Skeletal muscle satellite cell (primary cell): ENCODE data around the gene SEC14L1. TPM values are rescaled to one million over a fixed set of nuclear protein-coding genes. Genes with fewer than 3 reads are reported as not detected.
A peak's percentile ranks its signal among the peaks of the same experiment; 100 is the strongest.
"Not testable (repeated sequence)": the region's sequence is repeated elsewhere in the genome, so short reads cannot be mapped to it uniquely, and the experiment has no call there.

Source experiments
- H3K27me3 ChIP-seq: 2 replicates; pipeline ENCODE4 v1.7.0; 2013; ENCODE audit warnings: low read length; ENCODE audit not compliant: control insufficient read depth, insufficient read depth
- H3K36me3 ChIP-seq: 2 replicates; pipeline ENCODE4 v1.7.0; 2013; ENCODE audit warnings: mild to moderate bottlenecking, control low read depth, low read length; ENCODE audit not compliant: insufficient read depth
- H3K4me1 ChIP-seq: 2 replicates; pipeline ENCODE4 v1.7.0; 2013; ENCODE audit warnings: low read length; ENCODE audit not compliant: control insufficient read depth, insufficient read depth
- H3K4me2 ChIP-seq: 2 replicates; pipeline ENCODE4 v1.7.0; 2013; ENCODE audit warnings: mild to moderate bottlenecking, low read length
- H3K4me3 ChIP-seq: 2 replicates; pipeline ENCODE4 v1.7.0; 2013; ENCODE audit warnings: low read length
- H3K9ac ChIP-seq: 2 replicates; pipeline ENCODE4 v1.7.0; 2013; ENCODE audit warnings: mild to moderate bottlenecking, low read depth, low read length, moderate library complexity
- H3K9me3 ChIP-seq: replicated peaks from 2 replicates; pipeline ENCODE4 v1.7.0; 2013; ENCODE audit warnings: mild to moderate bottlenecking, control low read depth, low read length
- total RNA-seq: library from RNA; depleted of rRNA; stranded (reverse); fragments of >200 nt; gene quantifications from 2 replicates; pipeline ENCODE4 v1.2.3, GENCODE V29; 2012; rRNA removed

The SEC14L1 gene
- total RNA-seq = 25.1 and 27.9 TPM in 2 replicates

DNA sequence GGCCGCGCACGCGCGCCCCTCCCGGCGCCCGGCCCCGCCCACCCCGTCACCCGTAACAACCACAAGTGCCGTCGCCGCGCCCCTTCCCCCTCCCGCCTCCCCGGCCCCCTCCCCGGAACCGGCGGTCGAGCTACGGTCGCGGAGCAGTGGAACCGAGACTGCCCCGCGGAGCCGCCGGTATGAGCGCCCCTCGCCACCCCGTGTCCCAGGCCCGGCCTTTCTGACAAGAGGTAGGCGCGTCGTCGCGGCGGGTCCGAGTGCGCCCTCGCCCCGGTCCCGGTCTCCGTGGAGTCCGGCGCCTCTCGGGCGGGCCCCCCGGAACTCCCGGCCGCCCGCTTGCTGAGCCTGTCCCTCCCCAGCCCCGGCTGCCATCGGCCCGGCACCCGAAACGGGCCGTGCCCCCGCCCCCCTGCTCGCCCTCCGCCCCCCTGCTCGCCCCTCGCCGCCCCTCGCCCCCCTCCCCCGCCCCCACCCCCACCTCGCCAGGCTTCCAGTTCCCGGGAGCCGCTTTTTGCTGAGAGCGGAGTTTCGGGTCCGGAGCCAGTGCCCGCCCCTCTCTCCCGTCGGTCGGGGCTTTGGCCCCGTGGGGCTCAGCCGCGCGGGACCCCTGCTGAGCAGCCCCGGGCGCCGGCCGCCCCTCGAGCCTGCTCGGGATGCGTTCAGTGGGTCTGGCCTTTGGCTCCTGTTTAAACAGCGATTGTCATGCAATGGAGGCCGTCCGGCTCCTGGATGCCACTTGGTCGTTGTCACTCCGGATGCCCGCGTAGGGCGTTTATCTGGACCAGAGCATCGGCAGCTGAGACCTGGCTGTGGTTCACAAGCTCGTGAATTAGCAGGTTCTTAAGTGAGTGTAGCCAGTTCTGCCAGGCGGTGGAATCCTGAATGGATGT lies at the start of gene SEC14L1:
Gene SEC14L1, plus strand, starts transcription at position 92 of the 890 bp plus-strand sequence. CDS start 2,628 bp downstream, outside the sequence.
- Histone ChIP-seq H3K27me3 (no peaks in the 10 kb centered on the region), H3K9me3 (peaks cover 8% of the 10 kb centered on the region), H3K36me3 (peaks cover 22% of the 10 kb centered on the region), H3K9ac (peak within 1 kb of the TSS; percentile 88), H3K4me3 (peak within 1 kb of the TSS; percentile 79), H3K4me1 (peaks cover 53% of the 10 kb centered on the region), H3K4me2 (peak within 1 kb of the TSS; percentile 93)

DNA sequence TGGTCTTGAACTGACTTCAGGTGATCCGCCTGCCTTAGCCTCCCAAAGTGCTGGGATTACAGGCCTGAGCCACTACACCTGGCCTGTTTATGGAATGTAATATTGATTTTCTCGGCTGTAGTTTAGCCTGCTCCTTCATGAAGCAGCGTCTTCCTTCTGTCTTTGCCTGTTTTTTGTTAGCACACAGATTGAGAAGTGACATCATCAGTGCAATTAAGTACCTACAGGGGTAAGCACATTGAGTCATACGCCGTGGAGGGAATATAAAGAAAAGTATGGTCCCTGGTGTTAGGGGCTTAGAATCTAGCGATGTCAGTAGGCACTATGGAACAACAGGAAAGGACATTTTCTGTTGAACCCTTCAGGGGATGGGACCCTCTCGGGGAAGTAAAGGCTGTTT lies 48.7 kb upstream of the SEC14L1 start:
- peaks cover 45% of the 10 kb centered on the region for H3K36me3 ChIP-seq
- no peak overlapping the region for H3K4me2 ChIP-seq
- no peak overlapping the region for H3K9ac ChIP-seq

DNA sequence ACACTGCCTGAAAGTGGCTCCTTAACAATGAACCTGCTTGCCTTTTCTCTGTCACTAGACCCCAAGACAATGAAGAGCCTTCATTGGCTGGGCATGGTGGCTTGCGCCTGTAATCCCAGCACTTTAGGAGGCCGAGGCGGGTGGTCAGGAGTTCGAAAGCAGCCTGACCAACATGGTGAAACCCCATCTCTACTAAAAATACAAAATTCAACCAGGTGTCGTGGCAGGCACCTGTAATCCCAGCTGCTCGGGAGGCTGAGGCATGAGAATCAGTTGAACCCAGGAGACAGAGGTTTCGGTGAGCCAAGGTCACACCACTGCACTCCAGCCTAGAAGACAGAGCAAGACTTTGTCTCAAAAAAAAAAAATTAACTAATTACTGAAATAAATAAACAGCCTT lies 45.3 kb upstream of the SEC14L1 start:
- Histone ChIP-seq H3K9me3 (no peaks in the 10 kb centered on the region), H3K27me3 (no peaks in the 10 kb centered on the region), H3K4me3 (no peak overlapping the region), H3K36me3 (peaks cover 45% of the 10 kb centered on the region), H3K9ac (no peak overlapping the region), H3K4me2 (no peak overlapping the region), H3K4me1 (peaks cover 39% of the 10 kb centered on the region)

More for the DNA sequence above, 48.7 kb upstream of the SEC14L1 start:
- Histone ChIP-seq H3K9me3 (no peaks in the 10 kb centered on the region), H3K4me3 (no peak overlapping the region), H3K27me3 (no peaks in the 10 kb centered on the region), H3K4me1 (peaks cover 27% of the 10 kb centered on the region)

DNA sequence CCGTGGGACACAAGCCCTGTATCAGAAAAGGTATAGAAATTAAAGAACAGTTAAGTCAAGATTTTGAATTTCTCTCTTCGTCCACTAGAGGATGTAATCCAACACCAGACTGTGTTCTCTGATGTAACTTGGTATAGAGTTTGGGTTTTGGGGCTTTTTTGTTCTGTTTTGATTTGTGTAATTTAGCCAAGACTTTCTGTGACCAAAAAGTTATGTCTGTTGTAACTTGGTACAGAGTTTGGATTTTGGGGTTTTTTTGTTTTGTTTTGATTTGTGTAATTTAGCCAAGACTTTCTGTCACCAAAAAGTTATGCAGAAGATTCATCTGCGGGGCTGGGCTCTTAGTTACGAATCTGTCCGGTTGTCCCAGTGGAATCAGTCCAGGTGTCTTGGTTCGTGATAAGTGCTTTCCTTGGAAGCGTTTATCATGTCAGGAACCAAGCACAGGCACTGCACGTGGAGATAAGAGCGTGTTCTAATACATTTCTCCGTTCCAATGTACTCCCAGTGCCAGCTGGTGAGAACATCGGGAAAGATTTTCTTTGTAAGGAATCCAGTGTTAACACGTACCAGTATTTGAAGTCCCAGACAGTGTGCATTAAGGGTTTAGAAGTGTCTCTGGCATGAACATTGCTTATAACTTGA lies 44.1 kb upstream of the SEC14L1 start:
- H3K36me3 ChIP-seq = peaks cover 40% of the 10 kb centered on the region
- peak overlapping the region; percentile 34 for H3K9ac ChIP-seq

DNA sequence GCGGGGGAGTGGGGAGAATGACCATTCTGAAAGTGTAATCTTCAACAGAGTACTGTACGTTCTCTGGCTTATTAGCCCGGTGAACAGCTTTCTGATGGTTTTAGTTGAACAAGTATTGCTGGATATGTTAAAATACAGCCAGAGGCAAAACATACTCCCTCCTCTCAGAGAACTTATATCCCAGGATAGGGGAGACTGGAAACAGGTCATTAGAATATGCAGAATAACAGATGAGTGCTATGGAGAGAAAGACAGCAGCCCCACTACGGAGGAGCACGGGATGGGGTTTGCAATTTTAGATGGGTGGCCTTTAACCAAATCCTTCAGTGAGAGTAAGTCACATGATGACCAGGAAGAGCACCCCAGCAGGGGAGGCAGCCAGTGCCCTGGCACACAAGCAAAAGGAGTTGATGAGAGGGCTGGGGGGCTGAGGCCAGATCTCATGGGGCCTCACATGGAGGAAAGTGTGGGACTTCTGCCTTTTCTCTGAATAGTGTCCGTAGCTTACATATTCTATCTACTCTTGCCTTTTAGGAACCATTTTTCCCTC lies 43.1 kb upstream of the SEC14L1 start:
- Histone ChIP-seq H3K27me3 (no peaks in the 10 kb centered on the region), H3K36me3 (peaks cover 34% of the 10 kb centered on the region), H3K4me2 (no peak overlapping the region), H3K4me3 (no peak overlapping the region), H3K9ac (no peak overlapping the region), H3K4me1 (peaks cover 39% of the 10 kb centered on the region), H3K9me3 (no peaks in the 10 kb centered on the region)

More for the DNA sequence above, 44.1 kb upstream of the SEC14L1 start:
- Histone ChIP-seq H3K4me3 (no peak overlapping the region), H3K9me3 (no peaks in the 10 kb centered on the region), H3K4me2 (peak overlapping the region; percentile 16), H3K27me3 (no peaks in the 10 kb centered on the region), H3K4me1 (peaks cover 39% of the 10 kb centered on the region)

DNA sequence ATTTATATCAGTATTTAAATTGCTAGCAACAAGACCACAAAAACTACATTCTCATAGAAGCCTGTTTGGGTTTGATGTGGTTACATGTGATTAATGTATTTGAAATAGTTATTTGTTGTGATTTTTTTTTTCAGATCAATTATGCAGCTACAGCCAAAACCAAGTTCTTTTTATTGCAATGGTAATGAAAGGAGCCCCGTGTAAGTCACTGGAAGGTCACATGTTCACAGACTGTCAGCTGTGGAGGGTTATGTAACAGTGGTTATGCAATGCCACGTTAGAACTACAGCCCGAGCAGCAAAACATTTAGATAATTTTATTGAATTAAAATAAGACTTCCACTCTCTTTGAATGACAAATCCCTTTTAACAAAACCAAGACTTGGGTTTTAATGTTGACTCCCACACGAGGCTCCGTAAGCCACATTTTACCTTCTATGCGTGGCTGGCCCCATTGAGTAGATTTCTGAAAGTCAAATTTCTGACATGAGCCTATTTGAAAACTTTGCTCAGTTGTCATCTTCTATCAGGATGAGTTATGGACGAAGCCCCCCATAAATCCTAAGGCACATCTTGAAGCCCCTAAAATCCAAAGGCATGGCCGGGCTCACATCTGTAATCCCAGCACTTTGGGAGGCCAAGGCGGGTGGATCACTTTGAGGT lies 41.8 kb upstream of the SEC14L1 start:
- Histone ChIP-seq H3K27me3 (no peaks in the 10 kb centered on the region), H3K4me3 (no peak overlapping the region), H3K9me3 (no peaks in the 10 kb centered on the region), H3K4me2 (no peak overlapping the region), H3K4me1 (peaks cover 45% of the 10 kb centered on the region), H3K9ac (peak overlapping the region; percentile 1), H3K36me3 (peaks cover 22% of the 10 kb centered on the region)

DNA sequence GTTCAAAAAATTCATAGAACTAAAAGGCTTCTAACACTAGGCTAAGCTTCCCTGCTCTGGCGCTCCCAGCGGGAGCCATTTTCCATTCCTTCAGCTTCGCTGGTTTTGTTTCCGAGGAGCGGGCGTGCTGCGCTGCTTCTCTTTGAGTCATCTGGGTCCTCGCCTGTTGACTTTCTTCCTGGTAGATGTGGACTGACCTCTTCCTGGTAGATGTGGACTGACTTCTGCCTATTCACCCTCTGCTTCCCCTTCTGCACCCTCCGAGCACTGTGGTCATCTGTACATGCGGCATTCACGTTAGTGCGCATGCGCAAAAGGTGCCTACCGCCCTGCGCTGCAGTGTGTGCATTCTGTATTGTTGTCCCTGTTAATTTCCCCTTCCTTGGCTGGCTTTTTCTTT lies 40.8 kb upstream of the SEC14L1 start:
- no peaks in the 10 kb centered on the region for H3K27me3 ChIP-seq
- H3K4me3 ChIP-seq = no peak overlapping the region
- H3K36me3 ChIP-seq = peaks cover 13% of the 10 kb centered on the region
- H3K4me1 ChIP-seq = peaks cover 45% of the 10 kb centered on the region
- no peak overlapping the region for H3K9ac ChIP-seq
- H3K9me3 ChIP-seq = no peaks in the 10 kb centered on the region
- no peak overlapping the region for H3K4me2 ChIP-seq

DNA sequence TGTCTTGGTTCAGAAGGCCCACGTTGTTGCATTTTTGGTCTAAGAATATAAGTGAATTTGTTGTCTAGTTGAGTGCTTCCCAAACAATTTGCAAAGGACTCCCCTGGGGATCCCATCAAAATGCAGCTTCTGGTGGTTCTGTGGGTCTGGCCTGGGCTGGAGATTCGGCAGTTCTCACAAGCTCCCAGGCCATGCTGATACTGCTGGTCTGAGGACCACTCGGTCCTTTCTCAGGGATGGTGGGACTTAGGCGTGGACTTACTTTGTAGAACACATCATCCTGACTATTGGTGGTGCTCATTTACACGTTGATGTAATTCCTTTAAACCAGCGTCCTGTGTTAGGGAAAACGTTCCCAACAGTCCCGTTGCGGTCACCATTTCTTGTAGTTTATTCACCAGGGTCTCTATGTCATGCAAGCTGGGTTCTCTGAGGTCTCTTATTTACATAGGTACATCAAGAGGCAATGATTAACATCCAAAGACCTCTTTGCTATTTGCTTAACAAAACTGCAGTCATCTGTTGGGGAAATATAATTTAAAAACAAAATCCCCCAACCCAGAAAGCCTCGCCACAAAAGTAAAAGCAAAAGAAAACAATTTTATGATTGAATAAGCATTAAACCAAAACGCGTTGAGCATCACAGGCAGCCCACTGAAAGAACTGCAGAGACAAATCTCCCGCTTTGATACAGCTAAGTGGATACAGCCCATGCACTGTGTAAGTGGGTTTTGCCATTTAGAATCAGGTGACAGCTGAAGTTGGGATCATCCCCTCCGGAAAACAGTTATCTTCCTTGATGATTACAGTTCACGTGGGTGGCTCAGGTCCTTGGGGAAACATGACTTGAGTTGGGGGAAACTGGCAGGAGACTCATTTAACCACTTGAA lies 39.0 kb upstream of the SEC14L1 start:
- H3K4me2 ChIP-seq = no peak overlapping the region
- no peaks in the 10 kb centered on the region for H3K27me3 ChIP-seq
- no peaks in the 10 kb centered on the region for H3K9me3 ChIP-seq
- H3K4me3 ChIP-seq = no peak overlapping the region
- peaks cover 34% of the 10 kb centered on the region for H3K4me1 ChIP-seq
- peaks cover 4% of the 10 kb centered on the region for H3K36me3 ChIP-seq
- H3K9ac ChIP-seq = no peak overlapping the region

DNA sequence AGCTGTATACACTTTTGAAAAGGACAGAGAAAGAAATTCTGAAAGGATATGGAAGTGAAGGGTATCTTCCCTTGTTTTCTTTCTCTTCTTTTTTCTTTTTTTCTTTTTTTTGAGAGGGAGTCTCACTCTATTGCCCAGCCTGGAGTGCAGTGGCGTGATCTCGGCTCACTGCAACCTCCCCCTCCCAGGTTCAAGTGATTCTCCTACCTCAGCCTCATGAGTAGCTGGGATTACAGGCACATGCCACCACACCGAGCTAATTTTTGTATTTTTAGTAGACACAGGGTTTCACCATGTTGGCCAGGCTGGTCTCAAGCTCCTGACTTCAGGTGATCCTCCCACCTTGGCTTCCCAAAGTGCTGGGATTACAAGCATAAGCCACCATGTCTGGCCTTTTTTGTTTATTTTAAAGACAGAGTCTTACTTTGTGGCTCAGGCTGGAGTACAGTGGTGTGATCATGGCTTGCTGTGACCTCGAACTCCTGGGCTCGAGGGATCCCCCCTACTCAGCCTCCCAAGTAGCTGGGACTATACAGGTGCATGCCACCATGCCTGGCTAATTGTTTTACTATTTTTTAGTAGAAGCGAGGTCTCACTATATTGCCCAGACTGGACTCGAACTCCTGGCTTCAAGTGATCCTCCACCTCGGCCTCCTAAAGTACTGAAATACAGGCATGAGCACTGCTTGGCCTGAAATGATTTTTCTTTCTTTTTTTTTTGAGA lies 38.2 kb upstream of the SEC14L1 start:
- not testable (repeated sequence) for H3K9ac ChIP-seq, H3K36me3 ChIP-seq

DNA sequence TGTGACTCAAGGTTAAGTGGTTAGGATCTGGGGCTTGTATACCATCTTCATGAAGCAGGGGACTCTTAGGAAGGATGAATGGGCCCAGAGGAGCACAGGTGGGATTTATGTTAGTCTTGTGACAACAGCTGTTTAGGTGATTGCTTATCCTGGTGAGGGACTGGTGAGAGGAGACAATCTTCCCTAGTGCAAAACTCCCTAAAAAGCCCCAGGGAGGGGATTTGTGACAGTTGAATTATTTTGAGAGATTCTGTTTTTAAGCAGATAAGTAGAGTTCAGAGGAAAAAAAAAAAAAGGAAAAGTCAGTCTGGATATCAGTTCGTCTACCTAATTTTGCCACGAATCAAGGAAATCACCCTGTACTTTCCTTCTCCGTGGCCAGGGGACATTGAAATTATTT lies 35.1 kb upstream of the SEC14L1 start:
- Histone ChIP-seq H3K36me3 (no peaks in the 10 kb centered on the region), H3K9ac (no peak overlapping the region), H3K4me1 (peaks cover 27% of the 10 kb centered on the region), H3K27me3 (no peaks in the 10 kb centered on the region), H3K9me3 (no peaks in the 10 kb centered on the region), H3K4me2 (no peak overlapping the region), H3K4me3 (no peak overlapping the region)

More for the DNA sequence above, 38.2 kb upstream of the SEC14L1 start:
- H3K4me3 ChIP-seq, H3K4me2 ChIP-seq, H3K27me3 ChIP-seq, H3K9me3 ChIP-seq: not testable (repeated sequence)
- H3K4me1 ChIP-seq = peaks cover 29% of the 10 kb centered on the region
